Upper lobe of left lung (tissue), 4 donors: ENCODE results near the gene HOOK2.

Experiments used
- EP300 ChIP-seq, 4 donors: sonication (generic); formaldehyde crosslinking; IDR thresholded peaks; one replicate each; pipeline ENCODE4 v1.5.1; 2017; ENCODE audit warnings: antibody characterized with exemption in 4 of 4, control low read depth in 2 of 4
- POLR2A ChIP-seq, 4 donors: fragments of 450-650 bp; IDR thresholded peaks; one replicate each; pipeline ENCODE4 v1.5.1; 2016 to 2017; ENCODE audit warnings: antibody characterized with exemption in 4 of 4, mild to moderate bottlenecking in 2 of 4
- POLR2AphosphoS5 ChIP-seq, 2 donors: sonication (generic); formaldehyde crosslinking; IDR thresholded peaks; one replicate each; pipeline ENCODE4 v1.5.1; 2017; ENCODE audit warnings: antibody characterized with exemption in 2 of 2
- TF ChIP-seq, protein P1 (sequence below), 6 experiments: fragments of 450-650 bp in 4 of 6; fragments of 200-600 bp in 2 of 6; sonication (generic) in 2 of 6; IDR thresholded peaks; one replicate each; pipeline ENCODE4 v1.5.1; 2016 to 2019; ENCODE audit warnings: antibody characterized with exemption in 6 of 6

GRCh38 chr19:12749938-12750521 is 25.3 kb downstream of the HOOK2 start:
- TF ChIP-seq, protein P1, sequence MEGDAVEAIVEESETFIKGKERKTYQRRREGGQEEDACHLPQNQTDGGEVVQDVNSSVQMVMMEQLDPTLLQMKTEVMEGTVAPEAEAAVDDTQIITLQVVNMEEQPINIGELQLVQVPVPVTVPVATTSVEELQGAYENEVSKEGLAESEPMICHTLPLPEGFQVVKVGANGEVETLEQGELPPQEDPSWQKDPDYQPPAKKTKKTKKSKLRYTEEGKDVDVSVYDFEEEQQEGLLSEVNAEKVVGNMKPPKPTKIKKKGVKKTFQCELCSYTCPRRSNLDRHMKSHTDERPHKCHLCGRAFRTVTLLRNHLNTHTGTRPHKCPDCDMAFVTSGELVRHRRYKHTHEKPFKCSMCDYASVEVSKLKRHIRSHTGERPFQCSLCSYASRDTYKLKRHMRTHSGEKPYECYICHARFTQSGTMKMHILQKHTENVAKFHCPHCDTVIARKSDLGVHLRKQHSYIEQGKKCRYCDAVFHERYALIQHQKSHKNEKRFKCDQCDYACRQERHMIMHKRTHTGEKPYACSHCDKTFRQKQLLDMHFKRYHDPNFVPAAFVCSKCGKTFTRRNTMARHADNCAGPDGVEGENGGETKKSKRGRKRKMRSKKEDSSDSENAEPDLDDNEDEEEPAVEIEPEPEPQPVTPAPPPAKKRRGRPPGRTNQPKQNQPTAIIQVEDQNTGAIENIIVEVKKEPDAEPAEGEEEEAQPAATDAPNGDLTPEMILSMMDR (IDR thresholded peaks at IDR 0.05): no peak
- no peak for TF ChIP-seq POLR2A (IDR thresholded peaks at IDR 0.05)
- peak in 1 of 2 donors; percentile 28 for TF ChIP-seq POLR2AphosphoS5 (IDR thresholded peaks at IDR 0.05)
- no peak for TF ChIP-seq EP300 (IDR thresholded peaks at IDR 0.05)
